ENCODE results near the gene TAF15.

TAF15 gene

GRCh38 chr17:35812456-35812855 lies 3.2 kb downstream of the TAF15 start:
- H3K36me3 ChIP-seq (ENCODE audit: control insufficient read depth, insufficient read depth, low read length), result peaks cover 2% of the 10 kb centered on the region
- no peak for DNase-seq (ENCODE audit: extremely low read depth, insufficient read length)
- TF ChIP-seq CTCF (IDR thresholded peaks at IDR 0.05; ENCODE audit: insufficient read depth, low read length, poor library complexity, severe bottlenecking), result no peak
- no peak overlapping the region for H3K4me3 ChIP-seq (replicated peaks; ENCODE audit: low read depth, low read length)
- H3K27me3 ChIP-seq (replicated peaks; ENCODE audit: control insufficient read depth, insufficient read depth, low read length), result no peaks in the 10 kb centered on the region

GRCh38 chr17:35816723-35817122 lies 7.4 kb downstream of the TAF15 start:
- H3K36me3 ChIP-seq (ENCODE audit: control insufficient read depth, insufficient read depth, low read length), result peaks cover 4% of the 10 kb centered on the region
- H3K4me3 ChIP-seq (replicated peaks; ENCODE audit: low read depth, low read length), result no peak overlapping the region
- no peak for TF ChIP-seq CTCF (IDR thresholded peaks at IDR 0.05; ENCODE audit: insufficient read depth, low read length, poor library complexity, severe bottlenecking)
- DNase-seq (ENCODE audit: extremely low read depth, insufficient read length), result no peak
- no peaks in the 10 kb centered on the region for H3K27me3 ChIP-seq (replicated peaks; ENCODE audit: control insufficient read depth, insufficient read depth, low read length)

- peaks cover 4% of the 10 kb centered on the region for H3K36me3 ChIP-seq (ENCODE audit: control insufficient read depth, insufficient read depth, low read length)
- H3K27me3 ChIP-seq (replicated peaks; ENCODE audit: control insufficient read depth, insufficient read depth, low read length), result no peaks in the 10 kb centered on the region
- no peak for TF ChIP-seq CTCF (IDR thresholded peaks at IDR 0.05; ENCODE audit: insufficient read depth, low read length, poor library complexity, severe bottlenecking)
- no peak overlapping the region for H3K4me3 ChIP-seq (replicated peaks; ENCODE audit: low read depth, low read length)
- no peak for DNase-seq (ENCODE audit: extremely low read depth, insufficient read length)
Observed at GRCh38 chr17:35817196-35817595, 7.9 kb downstream of the TAF15 start.

- H3K4me3 ChIP-seq (replicated peaks; ENCODE audit: low read depth, low read length), result no peak overlapping the region
- H3K27me3 ChIP-seq (replicated peaks; ENCODE audit: control insufficient read depth, insufficient read depth, low read length), result no peaks in the 10 kb centered on the region
- H3K36me3 ChIP-seq (ENCODE audit: control insufficient read depth, insufficient read depth, low read length), result peaks cover 8% of the 10 kb centered on the region
- no peak for DNase-seq (ENCODE audit: extremely low read depth, insufficient read length)
- TF ChIP-seq CTCF (IDR thresholded peaks at IDR 0.05; ENCODE audit: insufficient read depth, low read length, poor library complexity, severe bottlenecking), result no peak
Observed at GRCh38 chr17:35819455-35819854, 10.2 kb downstream of the TAF15 start.

- Histone ChIP-seq H3K27me3 (replicated peaks; ENCODE audit: control insufficient read depth, insufficient read depth, low read length) (no peaks in the 10 kb centered on the region), H3K4me3 (replicated peaks; ENCODE audit: low read depth, low read length) (no peak overlapping the region), H3K36me3 (ENCODE audit: control insufficient read depth, insufficient read depth, low read length) (peaks cover 8% of the 10 kb centered on the region)
- no peak for DNase-seq (ENCODE audit: extremely low read depth, insufficient read length)
- no peak for TF ChIP-seq CTCF (IDR thresholded peaks at IDR 0.05; ENCODE audit: insufficient read depth, low read length, poor library complexity, severe bottlenecking)
Observed at GRCh38 chr17:35821308-35821707, 12.0 kb downstream of the TAF15 start.

- Histone ChIP-seq H3K27me3 (replicated peaks; ENCODE audit: control insufficient read depth, insufficient read depth, low read length) (no peaks in the 10 kb centered on the region), H3K36me3 (ENCODE audit: control insufficient read depth, insufficient read depth, low read length) (peaks cover 5% of the 10 kb centered on the region), H3K4me3 (replicated peaks; ENCODE audit: low read depth, low read length) (no peak overlapping the region)
- DNase-seq (ENCODE audit: extremely low read depth, insufficient read length), result no peak
- TF ChIP-seq CTCF (IDR thresholded peaks at IDR 0.05; ENCODE audit: insufficient read depth, low read length, poor library complexity, severe bottlenecking), result no peak
Observed at GRCh38 chr17:35825206-35825605, 15.9 kb downstream of the TAF15 start.
